Occipital lobe (tissue), 3 donors: Measurements from ENCODE around the gene ZNF692. TPM values are rescaled to one million over a fixed set of nuclear protein-coding genes. Genes with fewer than 3 reads are reported as not detected.
"Not testable (repeated sequence)": the region's sequence is repeated elsewhere in the genome, so short reads cannot be mapped to it uniquely, and the experiment has no call there.

Experiments
- DNase-seq: peaks from one replicate; lab custom pipeline; 2025; lab: John Stamatoyannopoulos, UW
- small RNA-seq: library from RNA; depleted of rRNA; stranded (forward); fragments of <200 nt; gene quantifications from one replicate; pipeline ENCODE3, GENCODE V24; 2014
- total RNA-seq: library from RNA; depleted of rRNA; stranded (reverse); fragments of >200 nt; gene quantifications from one replicate; pipeline ENCODE4 v1.2.3, GENCODE V29; 2014

ZNF692 gene
- total RNA-seq, 1 donor from 2014 or later = 27.0 TPM

DNA sequence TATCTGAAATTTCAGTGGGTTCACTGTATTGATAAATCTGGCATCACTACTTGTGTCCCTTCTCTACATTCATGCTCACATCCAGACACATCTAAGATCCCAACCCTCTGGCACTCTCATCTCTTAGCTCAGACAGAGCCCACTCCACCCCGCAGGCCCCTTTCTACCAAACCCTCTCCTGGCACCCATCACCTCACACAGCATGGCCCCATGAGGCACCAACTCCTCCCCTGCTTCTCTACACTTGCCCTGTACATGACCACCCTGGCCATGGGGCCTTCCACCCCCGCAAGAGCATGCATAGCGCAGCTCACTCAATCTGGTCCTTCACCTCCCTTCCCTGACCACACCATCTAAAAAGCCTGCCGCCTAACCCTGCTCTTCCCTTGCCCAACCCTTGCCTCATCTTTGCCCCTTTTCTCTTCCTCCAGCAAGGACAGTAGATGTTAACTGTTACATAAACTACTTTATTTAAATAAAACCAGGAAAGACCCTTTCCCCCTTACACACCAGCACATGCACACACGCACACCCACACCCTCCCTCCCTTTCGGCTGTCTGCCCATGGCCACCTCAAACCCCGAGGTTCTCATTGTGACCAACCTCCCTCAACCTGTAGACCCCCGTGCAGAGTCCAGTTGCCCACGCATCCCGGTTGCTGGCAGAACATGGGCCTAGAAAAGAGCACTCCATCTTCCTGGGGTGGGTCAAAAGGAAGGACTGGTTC is 48.7 kb downstream of the ZNF692 start:
- no peak for DNase-seq

DNA sequence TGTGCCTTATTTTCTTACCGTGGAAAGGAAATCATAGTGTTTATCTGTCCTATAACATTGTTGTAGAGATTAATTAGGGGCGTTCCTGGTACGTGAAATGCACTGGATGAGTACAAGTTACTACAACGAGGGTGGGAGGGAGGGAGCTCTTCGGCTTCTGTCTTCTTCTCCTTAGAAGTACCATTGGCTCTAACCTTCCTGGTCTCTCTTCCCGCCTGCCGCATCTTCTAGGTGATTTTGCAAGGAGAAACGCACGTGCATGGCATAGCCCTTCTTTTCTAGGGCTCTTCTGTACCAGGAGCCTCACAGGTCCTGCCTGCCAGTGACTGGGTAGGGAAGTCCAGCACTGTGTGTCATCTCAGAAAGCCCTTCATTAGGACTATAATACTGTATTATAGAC is 50.0 kb downstream of the ZNF692 start:
- DNase-seq = no peak

DNA sequence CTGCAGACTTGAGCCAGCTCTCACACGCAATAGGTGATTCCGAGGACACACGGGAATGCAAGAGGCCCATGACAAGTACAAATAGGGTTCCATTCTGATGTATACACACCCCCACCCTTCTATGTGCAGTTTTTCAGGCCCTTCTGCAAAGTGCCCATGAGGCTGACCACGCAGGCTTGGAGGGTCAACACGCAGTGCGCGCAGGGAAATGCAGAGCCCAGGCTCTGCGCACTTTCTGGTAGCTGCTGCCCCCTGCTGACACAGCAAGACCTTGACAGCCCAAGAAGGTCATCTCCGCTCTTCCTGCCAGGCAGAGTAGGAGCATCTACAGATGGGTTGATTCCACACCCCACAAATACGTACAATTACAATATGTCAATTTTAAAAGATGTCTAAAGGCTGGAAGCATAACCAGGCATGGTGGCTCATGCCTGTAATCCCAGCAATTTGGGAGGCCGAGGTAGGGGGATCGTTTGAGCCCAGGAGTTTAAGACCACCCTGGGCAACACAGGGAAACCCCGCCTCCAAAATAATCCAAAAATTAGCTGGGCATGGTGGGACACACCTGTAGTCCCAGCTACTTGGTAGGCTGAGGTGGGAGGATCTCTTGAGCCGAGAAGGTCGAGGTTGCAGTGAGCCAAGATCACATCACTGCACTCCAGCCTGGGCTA is 51.7 kb downstream of the ZNF692 start:
- DNase-seq = no peak

GRCh38 chr1:248805876-248806275 is 53.0 kb downstream of the ZNF692 start:
- no peak for DNase-seq

DNA sequence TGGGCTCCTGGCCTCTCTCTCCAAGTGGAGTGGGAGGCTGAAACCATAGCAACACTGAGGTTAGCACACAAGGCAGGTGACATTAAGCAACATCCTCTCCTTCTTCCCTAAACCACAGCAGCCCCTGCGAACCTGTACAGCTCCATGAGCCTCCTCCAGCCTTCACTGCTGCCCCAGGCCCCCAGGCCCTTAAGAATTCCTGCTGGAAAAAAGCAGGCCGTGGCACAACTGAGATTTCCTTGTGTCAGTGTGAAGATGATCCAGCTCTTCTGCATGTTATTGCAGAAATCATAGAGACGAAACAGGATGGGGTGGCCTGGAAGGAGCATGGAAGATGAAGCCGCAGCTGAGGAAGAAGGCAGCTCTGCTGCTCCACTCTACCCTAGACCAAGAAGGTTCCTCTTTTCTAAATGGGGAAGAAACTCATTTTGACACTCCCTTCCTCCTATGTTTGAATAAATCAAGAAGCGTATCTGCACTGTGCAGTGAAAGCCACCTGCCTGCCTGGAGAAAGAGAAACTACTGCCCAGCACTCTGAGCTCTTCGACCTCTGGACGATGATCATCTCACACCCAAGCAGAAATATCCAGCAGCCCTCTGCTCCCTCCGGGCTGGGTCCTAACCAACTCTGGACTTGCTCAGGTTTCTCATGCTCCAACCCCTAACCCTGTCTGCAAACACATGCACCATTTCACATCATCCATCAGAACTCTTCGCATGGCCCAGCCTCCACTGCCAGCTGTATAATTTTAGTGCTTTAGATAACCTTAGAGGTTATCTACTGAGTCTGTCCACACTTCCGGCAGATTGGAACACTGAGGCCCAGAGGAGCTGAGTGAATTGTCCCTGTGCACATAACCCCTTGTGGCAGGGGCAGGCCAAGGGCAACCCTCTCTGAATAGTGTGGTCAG is 53.9 kb downstream of the ZNF692 start:
- DNase-seq = no peak

DNA sequence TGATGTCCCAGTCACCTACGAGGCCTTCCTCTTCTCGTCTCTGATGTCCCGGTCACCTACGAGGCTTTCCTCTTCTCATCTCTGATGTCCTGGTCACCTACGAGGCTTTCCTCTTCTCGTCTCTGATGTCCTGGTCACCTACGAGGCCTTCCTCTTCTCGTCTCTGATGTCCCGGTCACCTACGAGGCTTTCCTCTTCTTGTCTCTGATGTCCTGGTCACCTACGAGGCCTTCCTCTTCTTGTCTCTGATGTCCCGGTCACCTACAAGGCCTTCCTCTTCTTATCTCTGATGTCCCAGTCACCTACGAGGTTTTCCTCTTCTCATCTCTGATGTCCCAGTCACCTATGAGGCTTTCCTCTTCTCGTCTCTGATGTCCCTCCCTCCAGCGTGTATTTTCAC is 55.4 kb downstream of the ZNF692 start:
- DNase-seq = not testable (repeated sequence)

DNA sequence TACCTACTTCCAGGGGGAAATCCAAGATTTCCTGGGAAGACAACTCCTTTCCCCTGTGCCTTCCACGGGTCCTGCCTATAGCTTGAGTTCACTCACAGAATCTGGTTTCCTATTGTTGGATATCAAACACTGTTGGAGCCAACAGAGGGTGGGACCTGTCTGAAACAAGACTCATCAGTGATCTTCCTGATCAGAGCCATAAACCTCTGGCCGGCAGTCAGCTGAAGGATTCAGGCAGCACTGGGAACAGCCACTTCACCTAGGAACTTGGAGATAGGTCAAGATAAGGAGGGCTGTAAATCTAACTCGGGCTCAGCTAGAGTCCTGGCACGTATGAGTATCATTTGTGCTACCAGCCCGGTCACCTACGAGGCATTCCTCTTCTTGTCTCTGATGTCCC is 56.4 kb downstream of the ZNF692 start:
- no peak for DNase-seq

DNA sequence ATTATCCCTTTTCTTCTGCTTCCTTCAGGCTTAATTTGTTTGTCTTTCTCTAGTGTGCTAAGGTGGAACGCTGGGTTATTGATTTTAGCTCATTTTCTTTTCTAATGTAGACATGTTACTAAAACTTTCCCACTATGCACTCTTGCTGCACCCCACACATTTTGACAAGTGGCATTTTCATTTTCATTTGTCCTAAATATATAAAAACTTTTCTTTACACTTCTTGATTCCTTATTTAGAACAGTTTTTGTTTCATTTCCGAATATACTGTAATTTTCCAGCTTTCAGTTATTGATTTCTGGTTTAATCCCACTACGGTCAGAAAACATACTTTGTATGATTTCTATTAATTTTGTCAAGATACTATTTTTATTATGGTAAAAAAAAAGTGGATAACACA is 58.4 kb downstream of the ZNF692 start:
- DNase-seq = no peak

Small RNA genes within 50 kb of the gene (small RNA-seq; reads per million reads assigned to genes)
- not detected for gene MIR3124

Other genes with a start within 250 kb of the ZNF692 start
- gene OR2T11, start 224.0 kb downstream of the ZNF692 start, total RNA-seq = not detected
- not detected for gene OR2T35, start 213.8 kb downstream of the ZNF692 start, total RNA-seq
- not detected for gene OR2T27, start 203.6 kb downstream of the ZNF692 start, total RNA-seq
- not detected for gene OR14I1, start 156.3 kb downstream of the ZNF692 start, total RNA-seq
- not detected for gene LYPD8, start 103.3 kb downstream of the ZNF692 start, total RNA-seq
- gene SH3BP5L, start 33.2 kb downstream of the ZNF692 start, total RNA-seq = 27.5 TPM
- 14.0 TPM for gene ZNF672, start 20.9 kb downstream of the ZNF692 start, total RNA-seq
- 13.3 TPM for gene PGBD2, start 47.1 kb upstream of the ZNF692 start, total RNA-seq